HAP-1 (cell line): ENCODE results near the gene SUSD6.

Experiments
- DNase-seq, 2 experiments: peaks; one replicate each; pipeline ENCODE4 v3.0.0-alpha.2; 2016 to 2020; ENCODE audit warnings: low spot score in 2 of 2
- H3K27me3 ChIP-seq: fragments of 250-450 bp; sonication (Bioruptor Pico); 2 replicates; pipeline ENCODE4 v1.5.1; 2020; ENCODE audit warnings: low read depth, mild to moderate bottlenecking, moderate library complexity
- H3K36me3 ChIP-seq: fragments of 250-450 bp; sonication (Bioruptor Pico); replicated peaks from 2 replicates; pipeline ENCODE4 v1.5.1; 2020; ENCODE audit warnings: mild to moderate bottlenecking
- H3K4me1 ChIP-seq: fragments of 250-450 bp; sonication (Bioruptor Pico); 2 replicates; pipeline ENCODE4 v1.5.1; 2020; ENCODE audit warnings: mild to moderate bottlenecking
- H3K4me3 ChIP-seq: fragments of 250-450 bp; sonication (Bioruptor Pico); 2 replicates; pipeline ENCODE4 v1.5.1; 2020; ENCODE audit warnings: mild to moderate bottlenecking, moderate library complexity
- H3K9me3 ChIP-seq: fragments of 250-450 bp; sonication (Bioruptor Pico); 2 replicates; pipeline ENCODE4 v1.5.1; 2020; ENCODE audit warnings: mild to moderate bottlenecking, moderate library complexity
- in situ Hi-C: fragments of 300-500 bp; cut with MboI; formaldehyde crosslinking; loops from 3 replicates; pipeline ENCODE4 v1.14.3; 2020; ENCODE audit warnings: low sequenced_read_pairs, inconsistent platforms, mixed read lengths

Gene SUSD6

DNA sequence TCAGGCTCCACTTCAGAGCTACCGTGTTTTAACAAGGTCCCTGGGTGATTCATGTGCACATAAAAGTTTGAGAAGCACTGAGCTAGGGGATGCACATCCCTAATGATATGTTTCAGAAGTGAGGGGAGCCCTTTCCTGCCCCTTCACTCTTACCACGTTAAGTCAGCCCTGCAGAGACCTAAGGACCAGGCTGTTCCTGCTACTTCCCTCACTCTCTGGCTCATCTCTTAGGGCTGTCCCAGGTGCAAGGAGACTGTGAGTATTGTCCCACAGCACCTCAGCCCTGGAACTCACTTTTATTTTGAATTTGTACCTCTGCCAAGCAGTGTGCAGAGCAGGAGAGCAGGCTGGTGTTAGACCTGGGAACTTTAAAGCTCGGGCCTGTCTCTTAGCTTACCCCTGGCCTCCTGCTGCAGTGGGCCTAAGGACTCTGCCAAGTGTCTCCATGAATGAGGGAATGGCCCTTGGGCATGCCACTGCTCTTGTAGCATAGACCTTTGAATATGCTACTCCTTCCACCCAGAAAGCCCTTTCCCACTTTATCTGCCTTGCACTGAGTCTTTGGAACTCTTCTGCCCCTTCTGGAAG, 11.0 kb upstream of the SUSD6 start:
- 0 out of 2 replicates have a peak, but pooled peaks cover 2% of the 10 kb centered on the region for H3K4me1 ChIP-seq
- no peaks in the 10 kb centered on the region for H3K27me3 ChIP-seq
- H3K36me3 ChIP-seq: no peaks in the 10 kb centered on the region
- no peaks in the 10 kb centered on the region for H3K9me3 ChIP-seq
- in situ Hi-C loops: no loop called here
- H3K4me3 ChIP-seq: no peak overlapping the region
- DNase-seq: no peak

DNA sequence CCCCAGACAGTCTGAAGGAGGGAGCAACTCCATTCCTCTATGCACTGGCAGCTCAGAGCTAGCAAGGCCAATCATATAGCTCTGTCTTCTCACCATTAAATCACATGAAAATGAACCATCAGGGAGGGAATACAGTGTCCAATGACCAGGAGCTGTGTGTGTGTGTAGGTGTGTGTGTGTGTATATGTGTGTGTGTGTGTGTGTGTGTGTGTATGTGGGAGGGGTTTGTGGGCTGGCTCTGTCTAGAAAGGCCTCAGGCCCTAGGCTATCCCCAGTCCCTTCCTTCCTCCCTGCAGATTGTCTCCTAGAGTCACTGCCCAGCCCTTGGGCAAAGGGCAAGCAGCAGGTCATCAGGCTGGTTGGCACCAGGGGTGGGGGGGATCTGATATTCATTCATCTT, 5.7 kb upstream of the SUSD6 start:
- Histone ChIP-seq H3K4me1 (0 out of 2 replicates have a peak, but pooled peaks cover 7% of the 10 kb centered on the region), H3K27me3 (no peaks in the 10 kb centered on the region), H3K9me3 (no peaks in the 10 kb centered on the region), H3K36me3 (no peaks in the 10 kb centered on the region), H3K4me3 (no peak overlapping the region)
- in situ Hi-C loops: no loop called here
- DNase-seq: no peak

DNA sequence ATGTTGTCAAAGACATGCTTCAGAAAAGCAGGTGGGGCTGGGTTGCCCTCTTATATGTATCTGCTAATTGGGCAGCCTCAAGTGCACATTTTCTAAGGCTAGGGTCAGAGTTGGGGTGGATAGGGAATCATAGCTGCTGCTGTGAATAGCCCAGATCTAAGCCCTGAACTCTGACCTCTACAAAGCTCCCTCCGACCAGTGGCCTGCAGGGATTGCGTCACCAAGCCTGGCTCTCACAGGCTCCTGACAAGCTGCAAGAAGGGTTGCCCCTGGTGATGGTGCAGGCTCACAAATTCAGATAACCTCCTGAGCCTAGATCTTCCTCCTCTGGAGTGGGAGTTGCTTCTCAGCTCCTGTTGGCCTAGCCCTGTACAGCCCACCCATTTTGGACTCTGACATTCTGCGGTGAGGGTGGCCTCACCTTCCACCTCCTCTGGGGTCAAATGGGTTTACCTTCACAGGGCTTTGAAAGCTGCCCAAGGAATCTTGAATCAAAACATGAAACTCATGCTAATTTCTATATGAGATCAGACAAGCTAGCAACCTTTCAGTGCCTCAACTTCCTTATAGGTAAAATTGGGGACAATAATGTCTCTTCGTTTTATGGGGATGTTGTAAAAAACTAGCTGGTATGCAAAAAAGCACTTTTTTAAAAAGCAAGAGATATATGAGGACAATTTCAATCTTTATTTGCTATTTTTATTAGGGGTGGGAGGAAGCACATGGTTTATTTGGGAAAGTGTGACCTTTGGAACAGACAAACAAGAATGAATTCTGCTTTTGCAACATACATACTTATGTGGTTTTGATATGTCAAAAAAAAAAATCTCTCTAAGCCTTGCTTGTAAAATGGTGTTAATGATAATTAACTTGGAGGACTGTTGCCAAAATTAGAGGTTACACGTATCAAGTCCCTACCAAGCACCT, 4.9 kb upstream of the SUSD6 start:
- Histone ChIP-seq H3K4me1 (0 out of 2 replicates have a peak, but pooled peaks cover 7% of the 10 kb centered on the region), H3K27me3 (no peaks in the 10 kb centered on the region), H3K9me3 (no peaks in the 10 kb centered on the region), H3K36me3 (no peaks in the 10 kb centered on the region), H3K4me3 (no peak overlapping the region)
- no peak for DNase-seq
- in situ Hi-C loops: no loop called here

DNA sequence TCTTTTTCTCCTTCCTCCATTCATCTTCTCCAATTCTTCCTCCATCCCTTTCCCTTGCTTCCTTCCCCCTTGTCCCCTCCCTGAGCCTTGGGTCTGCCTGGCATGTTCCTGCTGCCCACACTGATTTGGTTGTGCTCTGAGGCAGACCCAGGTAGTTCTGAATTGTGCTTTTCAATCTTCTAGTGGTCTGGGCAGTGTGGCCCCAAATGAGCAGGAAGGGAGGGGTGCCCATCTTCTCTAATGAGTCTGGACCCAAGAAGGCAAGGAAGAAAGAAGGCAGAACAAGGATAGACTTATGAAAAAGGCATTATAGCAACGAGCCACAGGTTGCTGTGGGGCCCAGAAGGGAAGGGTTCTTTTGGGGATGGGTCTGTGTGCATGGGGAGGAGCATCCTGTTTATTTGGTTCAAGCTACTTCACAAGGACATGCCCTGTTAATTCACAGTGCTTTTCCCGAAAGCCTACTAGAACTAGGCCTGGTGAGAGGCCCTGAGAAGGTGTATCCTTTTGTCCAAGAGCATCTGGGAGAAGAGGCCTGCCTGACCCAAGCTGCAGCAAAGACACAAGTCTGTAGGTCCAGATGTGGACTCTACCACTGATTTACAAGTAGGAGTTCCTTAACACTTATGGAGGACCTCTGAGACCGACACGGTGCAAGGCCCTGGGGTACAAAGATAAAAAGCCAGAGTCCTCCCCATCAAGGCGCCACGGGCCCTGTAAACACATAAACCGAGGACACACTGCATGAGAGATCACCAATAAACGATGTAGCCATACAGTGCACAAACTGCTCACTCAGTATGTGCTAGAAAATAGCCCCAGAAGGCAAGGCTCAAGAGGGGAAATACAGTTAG, 1.1 kb upstream of the SUSD6 start:
- in situ Hi-C loops: no loop called here

DNA sequence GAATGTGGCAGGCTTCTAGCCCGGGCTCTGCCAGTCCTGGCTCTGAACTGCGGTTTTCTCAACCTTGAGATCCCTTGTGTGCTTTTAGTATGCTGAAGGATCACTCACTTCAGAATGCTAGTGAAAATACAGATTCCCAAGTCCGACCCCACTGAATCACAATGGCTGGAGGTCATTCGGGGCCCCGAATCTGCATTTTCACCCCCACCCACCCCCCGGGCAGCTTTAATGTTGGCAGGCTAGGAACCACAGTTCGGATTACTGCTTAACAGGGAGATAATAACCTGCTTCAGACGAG, 573 bp upstream of the SUSD6 start:
- DNase-seq: peak; percentile 11 to 13
- Histone ChIP-seq H3K36me3 (no peaks in the 10 kb centered on the region), H3K27me3 (no peaks in the 10 kb centered on the region), H3K4me1 (peaks cover 8% of the 10 kb centered on the region; the same call in 1 of the 2 replicates), H3K4me3 (peak overlapping the region; percentile 52), H3K9me3 (no peaks in the 10 kb centered on the region)
- in situ Hi-C loops: no loop called here

More for the DNA sequence above, 1.1 kb upstream of the SUSD6 start:
- Histone ChIP-seq H3K4me1 (peaks cover 8% of the 10 kb centered on the region; the same call in 1 of the 2 replicates), H3K4me3 (peak overlapping the region; percentile 52), H3K36me3 (no peaks in the 10 kb centered on the region), H3K9me3 (no peaks in the 10 kb centered on the region), H3K27me3 (no peaks in the 10 kb centered on the region)
- DNase-seq: no peak

DNA sequence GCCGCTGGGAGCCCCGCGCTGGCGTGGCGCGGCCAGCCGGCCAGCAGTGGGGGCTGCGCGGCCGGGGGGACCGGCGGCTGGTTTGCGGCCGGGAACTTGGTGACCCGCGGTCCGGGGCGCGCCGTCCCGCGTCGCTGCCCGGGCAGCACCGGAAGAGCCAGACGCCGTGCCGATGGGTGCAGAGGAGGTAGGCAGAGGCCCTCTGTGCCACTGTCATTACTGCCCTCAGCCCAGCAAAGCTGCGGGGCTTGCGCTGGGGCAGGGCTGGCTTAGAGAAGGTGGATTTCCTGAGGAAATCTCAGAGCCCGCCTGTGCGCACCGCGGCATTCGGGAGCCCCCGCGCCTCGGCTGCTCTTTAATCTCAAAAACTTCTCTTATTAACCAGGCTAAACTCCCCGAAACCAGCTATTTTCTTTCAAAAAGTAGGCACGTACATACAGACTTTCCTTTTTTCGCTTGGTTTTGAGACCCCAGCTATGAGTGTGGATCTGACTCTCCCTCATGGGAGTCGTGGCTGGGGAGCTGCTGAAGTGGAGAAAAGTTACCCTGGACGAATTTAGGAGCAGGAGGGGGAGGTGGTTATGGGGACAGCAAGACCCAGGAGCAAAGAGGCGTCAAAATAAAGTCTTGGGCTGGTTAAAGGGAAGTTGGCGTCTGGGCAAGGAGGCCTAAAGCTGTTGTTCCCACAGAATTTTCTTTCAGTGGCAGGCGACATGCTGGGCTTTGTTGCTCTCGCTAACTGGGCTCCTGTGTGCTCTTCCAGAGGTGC, 802 bp downstream of the SUSD6 start:
- in situ Hi-C loops: no loop called here
- Histone ChIP-seq H3K4me3 (peak overlapping the region; percentile 52), H3K27me3 (no peaks in the 10 kb centered on the region), H3K4me1 (peaks cover 8% of the 10 kb centered on the region; the same call in 1 of the 2 replicates), H3K9me3 (no peaks in the 10 kb centered on the region), H3K36me3 (no peaks in the 10 kb centered on the region)
- DNase-seq: peak in 1 of 2 experiments; percentile 40

DNA sequence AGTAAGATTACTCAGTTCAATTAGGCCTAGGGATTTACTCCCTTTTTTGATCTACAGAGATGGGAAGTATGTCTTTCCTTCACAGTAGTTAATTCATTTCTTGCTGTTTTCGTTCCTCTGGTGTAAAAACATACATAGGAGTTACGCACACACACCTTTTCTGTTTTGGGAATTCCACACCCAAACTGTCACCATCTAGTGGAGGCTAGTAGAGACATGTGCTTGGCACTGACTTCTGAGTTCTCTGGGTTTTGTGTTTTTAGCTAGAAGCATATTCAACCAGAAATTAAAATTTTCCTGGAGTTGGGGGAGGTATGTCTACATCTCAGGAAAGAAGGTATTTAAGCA, 1.4 kb downstream of the SUSD6 start:
- peak in 1 of 2 experiments; percentile 15 for DNase-seq
- no peaks in the 10 kb centered on the region for H3K36me3 ChIP-seq
- H3K27me3 ChIP-seq: no peaks in the 10 kb centered on the region
- H3K4me3 ChIP-seq: peak overlapping the region; percentile 52
- peaks cover 8% of the 10 kb centered on the region; the same call in 1 of the 2 replicates for H3K4me1 ChIP-seq
- no peaks in the 10 kb centered on the region for H3K9me3 ChIP-seq
- in situ Hi-C loops: no loop called here

DNA sequence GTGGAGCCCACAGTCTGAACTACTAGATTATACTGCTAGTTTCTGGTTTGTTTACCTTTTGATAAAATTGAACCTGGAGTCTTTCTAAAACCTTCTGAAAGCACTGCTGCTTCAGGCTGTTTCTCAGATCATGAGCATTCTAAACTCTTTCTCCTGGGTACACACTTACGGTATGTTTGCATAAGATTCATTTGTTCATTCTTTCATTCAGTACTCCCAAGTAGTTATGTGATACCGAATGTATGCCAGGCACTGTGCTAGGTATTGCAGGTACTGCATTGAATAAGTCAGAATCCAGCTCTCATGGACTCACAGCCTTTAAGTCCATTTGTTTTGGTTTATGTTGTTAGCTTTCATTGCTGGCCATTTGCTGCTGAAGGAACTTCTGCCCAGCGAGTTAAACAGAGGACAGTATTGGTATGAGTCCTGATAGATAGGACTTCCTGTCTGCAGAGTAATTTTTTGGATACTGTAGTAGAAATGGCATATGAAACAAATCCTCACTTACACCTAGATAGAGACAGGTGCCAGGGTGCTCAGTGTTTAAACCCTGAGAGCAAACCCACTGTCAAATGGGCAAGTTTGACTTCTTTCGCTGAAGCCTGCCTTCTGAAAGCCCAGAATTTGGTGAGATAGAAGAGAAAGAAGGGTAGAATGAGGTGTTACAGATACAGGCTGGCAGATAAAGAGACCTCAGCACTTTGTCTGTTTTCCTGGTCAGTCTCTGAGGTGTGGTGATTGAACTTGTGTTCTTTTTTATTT, 2.1 kb downstream of the SUSD6 start:
- DNase-seq: no peak
- no peaks in the 10 kb centered on the region for H3K9me3 ChIP-seq
- in situ Hi-C loops: no loop called here
- no peak overlapping the region for H3K4me3 ChIP-seq
- no peaks in the 10 kb centered on the region for H3K27me3 ChIP-seq
- H3K4me1 ChIP-seq: peaks cover 8% of the 10 kb centered on the region; the same call in 1 of the 2 replicates
- H3K36me3 ChIP-seq: no peaks in the 10 kb centered on the region

DNA sequence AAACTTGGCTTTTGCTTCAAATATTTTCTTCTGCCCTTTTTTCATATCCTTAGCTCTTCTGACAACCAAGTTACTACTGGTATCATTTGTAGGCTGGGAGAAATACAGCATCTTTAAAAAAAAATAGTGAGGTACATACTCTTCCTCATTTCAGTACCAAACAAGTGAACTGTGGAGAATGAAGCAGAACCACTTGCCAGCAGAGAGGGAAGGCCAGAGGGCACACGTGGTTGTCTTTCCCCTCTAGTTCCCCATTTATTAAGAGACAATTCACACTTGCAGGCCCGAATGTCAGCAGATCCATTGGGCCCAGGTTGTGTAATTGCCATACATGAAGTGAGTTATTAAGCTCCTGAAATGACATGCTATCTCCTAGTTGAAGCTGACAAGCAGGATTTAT, 3.2 kb downstream of the SUSD6 start:
- Histone ChIP-seq H3K4me1 (peaks cover 8% of the 10 kb centered on the region; the same call in 1 of the 2 replicates), H3K9me3 (no peaks in the 10 kb centered on the region), H3K4me3 (no peak overlapping the region), H3K27me3 (no peaks in the 10 kb centered on the region), H3K36me3 (no peaks in the 10 kb centered on the region)
- no peak for DNase-seq
- in situ Hi-C loops: no loop called here

DNA sequence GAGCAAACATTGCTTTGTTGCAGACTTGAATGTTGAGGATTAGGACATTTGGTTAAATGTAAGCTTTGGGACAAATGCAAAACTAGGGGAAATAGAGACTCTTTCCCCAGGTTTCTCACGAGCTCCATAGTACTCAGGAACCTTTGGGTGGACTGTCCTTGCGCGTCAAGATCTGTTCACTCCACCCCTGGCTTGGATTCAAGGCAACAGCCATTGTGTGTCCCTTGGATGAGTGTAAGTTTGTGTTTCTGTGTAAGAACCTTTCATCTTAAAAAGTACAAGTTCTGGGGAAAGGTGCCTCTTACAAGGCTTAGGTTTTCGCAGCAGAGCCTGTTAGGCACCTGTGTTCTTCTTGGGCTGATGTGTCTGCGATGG, 3.7 kb downstream of the SUSD6 start:
- no peak for DNase-seq
- in situ Hi-C loops: no loop called here
- Histone ChIP-seq H3K4me3 (no peak overlapping the region), H3K36me3 (no peaks in the 10 kb centered on the region), H3K9me3 (no peaks in the 10 kb centered on the region), H3K4me1 (peaks cover 8% of the 10 kb centered on the region; the same call in 1 of the 2 replicates), H3K27me3 (no peaks in the 10 kb centered on the region)

DNA sequence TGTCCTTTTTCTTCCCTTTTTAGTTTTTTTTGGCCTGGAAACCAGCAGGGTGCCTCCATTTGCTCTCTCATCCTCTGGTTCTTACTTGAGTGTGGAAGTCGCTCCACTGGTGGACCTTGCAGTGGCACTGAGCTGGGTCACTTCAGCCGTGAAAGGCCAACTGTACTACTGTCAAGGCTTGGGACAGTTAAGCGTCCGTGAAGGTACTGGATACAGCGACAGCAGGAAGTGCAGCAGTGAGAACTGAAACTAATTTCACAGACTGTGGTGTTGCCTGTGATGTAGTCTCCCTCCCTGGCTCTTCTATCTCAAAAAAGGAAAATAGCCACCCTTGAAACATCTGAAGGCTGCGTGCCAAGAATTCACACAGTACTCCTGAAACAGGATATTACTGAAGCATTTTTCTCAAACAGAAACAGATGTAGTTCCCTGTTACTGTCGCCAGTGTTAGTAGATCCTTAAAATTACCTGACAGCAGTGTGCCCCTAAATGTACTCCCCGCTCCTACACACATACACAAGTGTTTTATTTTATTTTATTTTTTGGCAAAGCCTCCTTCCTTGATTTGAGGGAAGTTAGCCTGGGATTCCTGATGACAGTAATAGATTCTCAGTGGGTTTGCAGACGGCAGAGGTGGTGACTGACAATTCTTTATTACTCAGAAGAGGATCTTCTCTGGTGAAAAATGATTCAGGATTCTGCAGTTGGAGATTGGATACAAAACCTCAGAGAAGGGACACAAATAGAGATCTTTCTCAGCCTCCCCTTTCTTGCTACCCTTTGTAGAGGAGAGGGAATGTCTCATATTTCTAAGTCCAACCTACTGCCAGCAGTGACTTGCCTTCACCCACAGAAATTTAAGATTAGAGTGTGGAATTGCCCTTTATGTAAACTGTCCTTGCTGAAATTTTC, 4.4 kb downstream of the SUSD6 start:
- in situ Hi-C loops: no loop called here
- peaks cover 4% of the 10 kb centered on the region; the same call in 1 of the 2 replicates for H3K4me1 ChIP-seq
- no peaks in the 10 kb centered on the region for H3K36me3 ChIP-seq
- no peak for DNase-seq
- H3K27me3 ChIP-seq: no peaks in the 10 kb centered on the region
- H3K9me3 ChIP-seq: no peaks in the 10 kb centered on the region
- no peak overlapping the region for H3K4me3 ChIP-seq

DNA sequence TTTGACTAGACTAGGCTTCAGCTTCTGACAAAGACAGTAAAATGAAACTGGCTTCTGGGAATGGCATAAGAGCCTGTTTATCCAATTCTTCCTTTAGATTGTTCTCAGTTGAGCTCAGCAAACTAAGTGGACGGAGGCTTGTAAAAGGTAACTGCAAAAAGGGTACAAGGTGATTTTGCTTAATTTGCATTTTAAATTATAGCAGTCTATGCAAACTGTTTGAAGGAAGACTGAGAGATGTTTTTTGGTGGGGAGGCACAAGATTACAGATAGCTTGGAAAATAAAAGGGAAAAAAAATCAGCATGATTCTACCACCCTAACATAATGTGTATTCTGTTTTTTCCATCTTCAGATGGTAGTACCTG, 5.0 kb downstream of the SUSD6 start:
- Histone ChIP-seq H3K27me3 (no peaks in the 10 kb centered on the region), H3K9me3 (no peaks in the 10 kb centered on the region), H3K36me3 (no peaks in the 10 kb centered on the region), H3K4me1 (peaks cover 4% of the 10 kb centered on the region; the same call in 1 of the 2 replicates), H3K4me3 (no peak overlapping the region)
- in situ Hi-C loops: no loop called here
- DNase-seq: no peak
